ENCODE measurements around the gene TMEM170B. TPM values are rescaled to one million over a fixed set of nuclear protein-coding genes. Genes with fewer than 3 reads are reported as not detected.

The TMEM170B gene
- total and polyA plus RNA-seq, 12 donors = 1.1 to 7.5 (median 4.6) TPM

- intact Hi-C loops (cut with DNase I) = no loop called here
- TF ChIP-seq POLR2A (IDR thresholded peaks at IDR 0.05) (no peak), CTCF (IDR thresholded peaks at IDR 0.05) (no peak)
Observed at GRCh38 chr6:11595903-11596302, 58.4 kb downstream of the TMEM170B start.

GRCh38 chr6:11596640-11597237 lies 59.2 kb downstream of the TMEM170B start:
- intact Hi-C loops (cut with DNase I) = no loop called here
- no peak for DNase-seq
- Histone ChIP-seq H3K27me3 (no peaks in the 10 kb centered on the region), H3K36me3 (replicated peaks in 1 of 2) (no peaks in the 10 kb centered on the region), H3K27ac (no peak overlapping the region), H3K4me3 (no peak overlapping the region), H3K4me1 (replicated peaks in 1 of 2) (no peaks in the 10 kb centered on the region), H3K9me3 (replicated peaks in 1 of 3) (no peaks in the 10 kb centered on the region)
- WGBS, 4 donors = 82 to 92% (median 88%) methylated on average over 8 of the region's 8 CpGs
- TF ChIP-seq POLR2A (IDR thresholded peaks at IDR 0.05) (no peak), CTCF (IDR thresholded peaks at IDR 0.05) (no peak)

More at GRCh38 chr6:11595903-11596302, 58.4 kb downstream of the TMEM170B start:
- WGBS, 4 donors = 57 to 77% (median 68%) methylated on average over 4 of the region's 4 CpGs
- Histone ChIP-seq H3K36me3 (replicated peaks in 1 of 2) (no peaks in the 10 kb centered on the region), H3K27ac (no peak overlapping the region), H3K9me3 (replicated peaks in 1 of 3) (no peaks in the 10 kb centered on the region), H3K27me3 (no peaks in the 10 kb centered on the region), H3K4me1 (replicated peaks in 1 of 2) (no peaks in the 10 kb centered on the region), H3K4me3 (no peak overlapping the region)
- no peak for DNase-seq

- no peak for DNase-seq
- Histone ChIP-seq H3K27me3 (no peaks in the 10 kb centered on the region), H3K4me3 (no peak overlapping the region), H3K4me1 (replicated peaks in 1 of 2) (no peaks in the 10 kb centered on the region), H3K27ac (no peak overlapping the region), H3K9me3 (replicated peaks in 1 of 3) (no peaks in the 10 kb centered on the region), H3K36me3 (replicated peaks in 1 of 2) (no peaks in the 10 kb centered on the region)
- WGBS, 4 donors = 63 to 76% (median 65%) methylated on average over 8 of the region's 8 CpGs
- TF ChIP-seq CTCF (IDR thresholded peaks at IDR 0.05) = no peak
- no peak for TF ChIP-seq POLR2A (IDR thresholded peaks at IDR 0.05)
- intact Hi-C loops (cut with DNase I) = no loop called here
Observed at GRCh38 chr6:11598687-11599086, 61.1 kb downstream of the TMEM170B start.

- 76 to 83% (median 78%) methylated on average over 7 of the region's 7 CpGs for WGBS, 4 donors
- intact Hi-C loops (cut with DNase I) = no loop called here
- no peak overlapping the region for H3K27ac ChIP-seq
Observed at GRCh38 chr6:11600251-11600650, 62.7 kb downstream of the TMEM170B start.

More at GRCh38 chr6:11600251-11600650, 62.7 kb downstream of the TMEM170B start:
- Histone ChIP-seq H3K4me1 (replicated peaks in 1 of 2) (no peaks in the 10 kb centered on the region), H3K4me3 (no peak overlapping the region), H3K36me3 (replicated peaks in 1 of 2) (no peaks in the 10 kb centered on the region), H3K27me3 (no peaks in the 10 kb centered on the region), H3K9me3 (replicated peaks in 1 of 3) (no peaks in the 10 kb centered on the region)
- DNase-seq = no peak
- no peak for TF ChIP-seq CTCF (IDR thresholded peaks at IDR 0.05)
- TF ChIP-seq POLR2A (IDR thresholded peaks at IDR 0.05) = no peak
